HCT116 (cell line): ENCODE results near the gene DICER1.

ENCODE experiments used
- CTCF ChIP-seq, 3 experiments: fragments of 200-600 bp in 1 of 3; sonication (generic) in 1 of 3; IDR thresholded peaks in 2 of 3; conservative IDR thresholded peaks in 1 of 3; 2 replicates each; pipeline ENCODE4 v1.5.1; 2012 to 2017; ENCODE audit warnings: low read depth in 2 of 3, low read length in 2 of 3, antibody characterized with exemption in 1 of 3, borderline replicate concordance in 1 of 3, control low read depth in 1 of 3, mild to moderate bottlenecking in 1 of 3, mixed read lengths in 1 of 3, mixed run types in 1 of 3, moderate library complexity in 1 of 3; ENCODE audit not compliant: insufficient read depth in 1 of 3
- RAD21 ChIP-seq: IDR thresholded peaks from 2 replicates; pipeline ENCODE4 v1.6.1; 2012; ENCODE audit warnings: low read depth, mild to moderate bottlenecking
- SIN3A ChIP-seq: IDR thresholded peaks from 2 replicates; pipeline ENCODE4 v1.6.1; 2012; ENCODE audit warnings: low read depth

DNA sequence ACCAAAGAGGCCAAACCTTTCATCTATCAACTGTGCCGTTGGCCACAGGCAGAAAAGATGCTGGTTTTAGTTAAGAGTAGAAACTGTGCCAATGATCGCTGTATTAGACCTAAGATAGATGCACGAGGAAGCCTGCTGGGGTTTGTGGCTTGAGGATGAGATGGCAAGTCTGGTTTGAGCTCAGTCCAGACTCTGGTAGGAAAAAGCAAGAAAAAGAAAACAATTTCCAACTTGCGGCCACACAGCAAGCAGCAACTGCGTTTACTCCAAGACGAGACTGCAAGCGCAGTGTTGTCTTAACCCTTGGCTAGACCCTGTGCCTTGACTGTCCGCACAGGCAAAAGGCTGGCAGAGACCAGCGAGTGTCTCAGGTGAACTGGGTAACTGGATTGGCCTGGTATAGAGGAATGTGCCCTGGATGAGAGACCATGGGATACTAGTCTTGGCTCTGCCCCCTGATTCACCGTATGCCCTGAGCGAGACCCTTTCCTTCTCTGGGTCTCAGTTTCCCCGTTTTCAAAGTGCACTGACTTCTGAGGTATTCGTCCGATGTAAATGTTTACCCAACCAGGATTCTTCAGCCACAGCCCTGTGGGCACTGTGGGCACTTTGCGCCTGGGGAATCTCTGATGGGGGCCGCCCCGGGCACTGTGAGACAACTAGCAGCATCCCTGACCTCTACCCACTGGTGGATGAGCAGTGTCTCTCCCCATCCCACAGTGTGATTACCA lies 113.4 kb downstream of the DICER1 start:
- TF ChIP-seq RAD21 (no peak), SIN3A (no peak), CTCF (IDR thresholded peaks at IDR 0.05 in 2 of 3, conservative IDR thresholded peaks at IDR 0.05 in 1 of 3; ENCODE audit: borderline replicate concordance in 1 of 3, insufficient read depth in 1 of 3, low read depth in 2 of 3, low read length in 2 of 3) (no peak)
